ENCODE data around the gene EFNA5.

Gene EFNA5

DNA sequence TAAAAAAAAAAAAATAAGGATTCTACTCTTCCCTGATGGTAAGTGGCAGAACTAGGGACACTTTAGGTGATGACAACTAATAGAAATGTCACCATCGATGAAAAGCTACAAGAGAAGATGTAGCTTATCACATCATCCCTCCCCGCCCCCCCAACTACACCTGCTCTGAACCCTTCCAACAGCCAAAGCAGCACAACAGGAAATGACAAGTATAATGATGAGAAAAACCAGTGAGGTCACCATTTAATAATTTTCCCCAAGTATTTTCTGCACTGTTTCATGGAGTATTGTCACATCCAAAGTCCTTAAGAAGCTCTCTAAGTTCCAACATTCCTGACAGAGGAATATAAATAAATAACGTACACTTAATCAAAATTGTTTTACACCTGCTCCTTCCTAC is 221.4 kb downstream of the EFNA5 start:
- no peak for DNase-seq (ENCODE audit: low read depth)
- TF ChIP-seq, protein P1, sequence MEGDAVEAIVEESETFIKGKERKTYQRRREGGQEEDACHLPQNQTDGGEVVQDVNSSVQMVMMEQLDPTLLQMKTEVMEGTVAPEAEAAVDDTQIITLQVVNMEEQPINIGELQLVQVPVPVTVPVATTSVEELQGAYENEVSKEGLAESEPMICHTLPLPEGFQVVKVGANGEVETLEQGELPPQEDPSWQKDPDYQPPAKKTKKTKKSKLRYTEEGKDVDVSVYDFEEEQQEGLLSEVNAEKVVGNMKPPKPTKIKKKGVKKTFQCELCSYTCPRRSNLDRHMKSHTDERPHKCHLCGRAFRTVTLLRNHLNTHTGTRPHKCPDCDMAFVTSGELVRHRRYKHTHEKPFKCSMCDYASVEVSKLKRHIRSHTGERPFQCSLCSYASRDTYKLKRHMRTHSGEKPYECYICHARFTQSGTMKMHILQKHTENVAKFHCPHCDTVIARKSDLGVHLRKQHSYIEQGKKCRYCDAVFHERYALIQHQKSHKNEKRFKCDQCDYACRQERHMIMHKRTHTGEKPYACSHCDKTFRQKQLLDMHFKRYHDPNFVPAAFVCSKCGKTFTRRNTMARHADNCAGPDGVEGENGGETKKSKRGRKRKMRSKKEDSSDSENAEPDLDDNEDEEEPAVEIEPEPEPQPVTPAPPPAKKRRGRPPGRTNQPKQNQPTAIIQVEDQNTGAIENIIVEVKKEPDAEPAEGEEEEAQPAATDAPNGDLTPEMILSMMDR (IDR thresholded peaks at IDR 0.05; ENCODE audit: low read depth, low read length), result no peak
- TF ChIP-seq, protein P2, sequence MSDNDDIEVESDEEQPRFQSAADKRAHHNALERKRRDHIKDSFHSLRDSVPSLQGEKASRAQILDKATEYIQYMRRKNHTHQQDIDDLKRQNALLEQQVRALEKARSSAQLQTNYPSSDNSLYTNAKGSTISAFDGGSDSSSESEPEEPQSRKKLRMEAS (IDR thresholded peaks at IDR 0.05; ENCODE audit: low read depth, low read length), result no peak
- TF ChIP-seq MYC (IDR thresholded peaks at IDR 0.05; ENCODE audit: low read depth, low read length), result no peak
- TF ChIP-seq POLR2A (IDR thresholded peaks at IDR 0.05; ENCODE audit: extremely low read depth, insufficient read length), result no peak
- no peak overlapping the region for H3K4me3 ChIP-seq (ENCODE audit: low read depth, low read length)

DNA sequence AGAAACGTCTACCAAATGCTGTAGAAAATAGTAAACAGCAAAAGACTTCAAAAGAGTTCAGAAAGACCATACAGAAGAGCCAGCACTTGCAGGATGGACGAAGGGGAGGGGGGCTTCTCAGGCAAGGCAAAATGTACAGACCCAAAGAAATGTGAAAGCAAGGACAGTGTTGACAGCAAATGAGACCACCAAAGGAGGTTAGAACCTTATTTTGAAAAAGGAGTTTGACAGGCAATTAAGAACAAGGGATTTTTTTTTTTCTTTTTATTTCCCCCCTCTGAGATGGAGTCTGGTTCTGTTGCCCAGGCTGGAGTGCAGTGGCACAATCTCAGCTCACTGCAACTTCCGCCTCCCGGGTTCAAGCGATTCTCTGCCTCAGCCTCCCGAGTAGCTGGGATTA is 223.2 kb downstream of the EFNA5 start:
- no peak for TF ChIP-seq POLR2A (IDR thresholded peaks at IDR 0.05; ENCODE audit: extremely low read depth, insufficient read length)
- TF ChIP-seq, protein P1 (IDR thresholded peaks at IDR 0.05; ENCODE audit: low read depth, low read length), result no peak
- TF ChIP-seq MYC (IDR thresholded peaks at IDR 0.05; ENCODE audit: low read depth, low read length), result no peak
- TF ChIP-seq, protein P2 (IDR thresholded peaks at IDR 0.05; ENCODE audit: low read depth, low read length), result no peak
- no peak for DNase-seq (ENCODE audit: low read depth)
- H3K4me3 ChIP-seq (ENCODE audit: low read depth, low read length), result no peak overlapping the region

DNA sequence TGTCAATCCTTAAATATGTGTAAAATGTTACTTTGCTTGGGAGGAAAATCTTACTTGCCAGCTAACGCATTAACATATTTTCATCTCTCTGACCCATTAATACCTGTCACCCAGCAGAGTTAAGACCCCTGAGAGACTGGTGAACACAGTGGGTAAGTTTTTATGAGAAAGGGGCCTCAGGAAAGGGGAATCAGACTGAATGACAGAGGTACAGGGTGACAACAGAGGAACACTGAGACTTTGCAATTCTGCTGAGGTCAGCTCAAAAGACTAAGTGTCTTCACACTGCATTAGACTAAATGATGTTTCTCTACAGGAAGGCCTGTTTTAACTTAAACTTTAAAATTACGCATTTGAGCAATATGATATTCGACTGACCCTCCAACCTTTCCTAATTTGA is 223.8 kb downstream of the EFNA5 start:
- no peak for DNase-seq (ENCODE audit: low read depth)
- no peak for TF ChIP-seq MYC (IDR thresholded peaks at IDR 0.05; ENCODE audit: low read depth, low read length)
- TF ChIP-seq, protein P1 (IDR thresholded peaks at IDR 0.05; ENCODE audit: low read depth, low read length), result no peak
- TF ChIP-seq, protein P2 (IDR thresholded peaks at IDR 0.05; ENCODE audit: low read depth, low read length), result no peak
- H3K4me3 ChIP-seq (ENCODE audit: low read depth, low read length), result no peak overlapping the region

DNA sequence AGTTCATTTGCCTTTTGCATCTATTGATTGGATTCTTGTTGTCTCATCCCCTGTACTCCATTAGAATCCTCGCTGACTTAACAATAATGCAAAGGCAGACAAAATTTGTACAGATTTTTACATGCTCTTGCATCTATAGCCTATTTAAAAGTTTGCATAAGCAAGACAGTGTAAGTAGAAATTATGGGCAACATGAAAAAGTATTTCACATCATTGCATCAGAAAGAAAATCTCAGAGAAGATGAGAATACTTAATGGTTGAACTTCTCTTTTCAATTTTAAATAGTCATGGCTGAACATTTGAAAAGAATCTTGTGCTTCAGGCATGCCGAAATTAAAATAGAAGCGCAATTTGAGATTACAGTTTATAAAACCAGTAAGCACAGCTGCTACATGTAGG is 226.4 kb downstream of the EFNA5 start:
- H3K4me3 ChIP-seq (ENCODE audit: low read depth, low read length), result no peak overlapping the region
- DNase-seq (ENCODE audit: low read depth), result no peak

DNA sequence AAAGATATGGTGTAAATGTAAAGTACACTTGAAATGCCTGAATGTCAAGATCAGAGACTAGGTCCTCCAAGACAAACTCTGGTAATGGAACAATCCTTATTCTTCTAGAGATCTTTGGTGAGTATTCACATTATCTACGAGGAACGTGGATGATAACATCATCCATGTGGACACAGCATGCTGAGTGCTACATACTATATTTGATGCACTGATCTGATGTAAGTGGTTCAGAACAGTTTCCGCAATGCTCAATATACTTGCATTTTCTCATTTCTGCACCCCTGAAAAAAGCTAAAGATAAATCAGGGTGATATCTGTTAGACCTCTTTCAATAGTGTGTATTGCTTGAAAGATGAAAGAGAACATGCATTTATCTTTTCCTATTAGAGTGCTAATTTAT is 226.8 kb downstream of the EFNA5 start:
- TF ChIP-seq MYC (IDR thresholded peaks at IDR 0.05; ENCODE audit: low read depth, low read length), result no peak
- no peak for TF ChIP-seq POLR2A (IDR thresholded peaks at IDR 0.05; ENCODE audit: extremely low read depth, insufficient read length)
- TF ChIP-seq, protein P1 (IDR thresholded peaks at IDR 0.05; ENCODE audit: low read depth, low read length), result no peak
- TF ChIP-seq, protein P2 (IDR thresholded peaks at IDR 0.05; ENCODE audit: low read depth, low read length), result no peak
- no peak overlapping the region for H3K4me3 ChIP-seq (ENCODE audit: low read depth, low read length)
- DNase-seq (ENCODE audit: low read depth), result no peak

More for the DNA sequence above, 226.4 kb downstream of the EFNA5 start:
- TF ChIP-seq, protein P1 (IDR thresholded peaks at IDR 0.05; ENCODE audit: low read depth, low read length), result no peak
- TF ChIP-seq MYC (IDR thresholded peaks at IDR 0.05; ENCODE audit: low read depth, low read length), result no peak
- TF ChIP-seq POLR2A (IDR thresholded peaks at IDR 0.05; ENCODE audit: extremely low read depth, insufficient read length), result no peak
- TF ChIP-seq, protein P2 (IDR thresholded peaks at IDR 0.05; ENCODE audit: low read depth, low read length), result no peak

DNA sequence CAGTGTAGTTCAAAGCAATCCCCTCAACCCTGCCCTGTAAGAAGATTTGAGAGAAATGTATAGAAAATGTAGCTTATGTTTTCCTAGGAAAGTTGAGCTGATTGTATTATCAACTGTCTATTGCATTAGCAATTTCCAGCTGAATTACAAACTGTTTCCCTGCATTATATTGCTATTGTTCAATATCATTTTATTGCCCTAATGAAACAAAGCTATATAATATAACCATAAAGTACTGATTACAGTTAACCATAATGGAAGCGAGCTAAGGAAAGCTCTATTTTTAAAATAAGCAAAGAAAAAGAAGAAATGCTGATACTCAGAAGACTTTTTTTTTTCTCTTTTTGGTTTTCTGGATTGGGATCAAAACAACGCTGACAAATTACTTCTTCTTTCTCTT is 228.3 kb downstream of the EFNA5 start:
- H3K4me3 ChIP-seq (ENCODE audit: low read depth, low read length), result no peak overlapping the region
- DNase-seq (ENCODE audit: low read depth), result no peak
- TF ChIP-seq POLR2A (IDR thresholded peaks at IDR 0.05; ENCODE audit: extremely low read depth, insufficient read length), result no peak
- TF ChIP-seq MYC (IDR thresholded peaks at IDR 0.05; ENCODE audit: low read depth, low read length), result no peak
- TF ChIP-seq, protein P1 (IDR thresholded peaks at IDR 0.05; ENCODE audit: low read depth, low read length), result no peak
- TF ChIP-seq, protein P2 (IDR thresholded peaks at IDR 0.05; ENCODE audit: low read depth, low read length), result no peak

Measured in NB4 (cell line).